H54 (cell line): Measurements from ENCODE around the gene CUX1.
"Not testable (repeated sequence)": the region's sequence is repeated elsewhere in the genome, so short reads cannot be mapped to it uniquely, and the experiment has no call there.

ENCODE experiments used
- DNase-seq: peaks from one replicate; pipeline ENCODE4 v3.0.0; 2011; ENCODE audit warnings: low spot score, mixed read lengths; ENCODE audit not compliant: insufficient read length
- FAIRE-seq: peaks from 3 replicates; lab custom pipeline; 2011; peaks lifted over from hg19 to GRCh38; lab: Jason Lieb, UNC
- POLR2A ChIP-seq: IDR thresholded peaks from 2 replicates; pipeline ENCODE4 v1.6.1; 2011; ENCODE audit warnings: low read depth, mild to moderate bottlenecking, low read length

The CUX1 gene

DNA sequence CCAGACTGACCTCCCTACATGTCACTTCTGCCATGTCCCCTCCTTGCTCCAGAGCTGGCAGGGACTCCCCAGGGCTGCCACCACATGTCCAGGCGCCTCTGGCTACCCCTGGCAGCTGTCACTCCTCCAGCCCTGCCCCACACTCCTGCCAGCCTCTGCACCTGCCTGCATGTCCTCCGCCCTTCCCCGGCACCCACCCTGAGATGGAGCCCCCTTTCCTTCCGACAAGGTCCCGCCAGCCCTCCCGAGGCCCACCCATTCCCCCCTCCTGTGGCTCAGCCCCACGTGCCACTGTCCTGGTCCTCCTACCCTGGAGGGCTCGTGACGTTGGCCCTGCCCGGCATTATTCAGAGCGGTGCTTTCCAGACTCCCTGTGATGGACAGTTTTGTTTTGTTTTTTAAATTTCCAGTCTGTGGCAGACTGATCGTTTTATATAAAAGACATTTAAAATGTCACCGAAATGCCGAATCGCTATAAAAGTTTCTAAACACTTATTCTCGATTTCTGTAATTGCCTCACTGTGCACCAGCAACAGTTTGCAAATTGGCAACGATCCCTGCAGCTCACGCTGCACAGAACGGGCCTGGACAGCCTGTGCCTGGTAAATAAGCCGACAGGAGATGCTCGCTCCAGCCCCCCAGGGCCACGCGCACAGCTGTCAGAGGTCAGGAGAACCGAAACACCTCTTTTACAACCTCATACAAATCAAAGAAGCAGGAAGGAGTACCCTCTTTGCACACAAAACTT lies 358.2 kb downstream of the CUX1 start:
- no peak for TF ChIP-seq POLR2A
- DNase-seq (no peak), FAIRE-seq (no peak)

DNA sequence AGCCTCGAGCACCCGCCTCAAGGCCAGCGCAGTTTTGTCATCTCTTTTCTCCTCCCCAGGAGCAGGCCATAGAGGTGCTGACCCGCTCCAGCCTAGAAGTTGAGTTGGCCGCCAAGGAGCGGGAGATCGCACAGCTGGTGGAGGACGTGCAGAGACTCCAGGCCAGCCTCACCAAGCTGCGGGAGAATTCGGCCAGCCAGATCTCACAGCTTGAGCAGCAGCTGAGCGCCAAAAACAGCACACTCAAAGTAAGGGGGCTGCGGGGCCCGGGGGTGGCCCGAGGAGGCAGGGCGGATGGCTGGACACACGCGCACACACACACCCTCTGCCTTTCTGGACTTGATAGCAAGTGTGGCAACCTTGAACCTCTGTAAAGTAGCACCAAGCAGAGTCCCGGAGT lies 361.0 kb downstream of the CUX1 start:
- TF ChIP-seq POLR2A: no peak
- DNase-seq: no peak
- FAIRE-seq: no peak

DNA sequence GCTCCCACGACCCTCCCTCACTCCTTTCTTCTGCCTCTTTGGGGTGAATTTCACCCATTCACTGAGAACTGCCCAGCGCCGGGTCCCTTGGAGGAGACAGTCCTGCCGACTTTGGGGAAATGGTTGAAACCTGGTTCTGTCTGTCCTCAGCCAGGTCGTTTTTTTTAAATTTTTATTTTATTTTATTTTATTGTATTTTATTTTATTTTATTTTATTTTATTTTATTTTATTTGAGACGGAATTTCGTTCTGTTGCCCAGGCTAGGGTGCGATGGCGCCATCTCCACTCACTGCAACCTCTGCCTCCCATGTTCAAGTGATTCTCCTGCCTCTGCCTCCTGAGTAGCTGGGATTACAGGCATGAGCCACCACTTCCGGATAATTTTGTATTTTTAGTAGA lies 363.3 kb downstream of the CUX1 start:
- TF ChIP-seq POLR2A: no peak
- DNase-seq: no peak
- no peak for FAIRE-seq

DNA sequence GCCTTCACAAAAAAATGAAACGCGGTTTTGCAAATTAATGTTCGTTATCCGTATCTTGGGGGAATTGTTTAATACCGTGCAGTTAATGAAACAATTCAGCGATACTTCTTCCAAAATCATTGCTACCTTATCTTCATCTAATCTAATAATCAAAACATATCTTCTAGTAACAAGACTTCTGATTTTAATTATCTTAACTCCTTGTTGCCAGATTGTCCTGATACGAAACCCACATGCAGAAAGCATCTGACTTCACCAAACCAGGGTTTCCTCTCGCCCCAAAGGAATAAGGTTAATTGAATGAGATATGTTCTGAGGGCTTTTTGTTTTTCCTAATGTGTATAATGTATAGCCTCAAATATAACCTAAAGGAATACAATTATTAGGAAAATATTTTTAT lies 364.1 kb downstream of the CUX1 start:
- DNase-seq: no peak
- TF ChIP-seq POLR2A: no peak
- FAIRE-seq: no peak

DNA sequence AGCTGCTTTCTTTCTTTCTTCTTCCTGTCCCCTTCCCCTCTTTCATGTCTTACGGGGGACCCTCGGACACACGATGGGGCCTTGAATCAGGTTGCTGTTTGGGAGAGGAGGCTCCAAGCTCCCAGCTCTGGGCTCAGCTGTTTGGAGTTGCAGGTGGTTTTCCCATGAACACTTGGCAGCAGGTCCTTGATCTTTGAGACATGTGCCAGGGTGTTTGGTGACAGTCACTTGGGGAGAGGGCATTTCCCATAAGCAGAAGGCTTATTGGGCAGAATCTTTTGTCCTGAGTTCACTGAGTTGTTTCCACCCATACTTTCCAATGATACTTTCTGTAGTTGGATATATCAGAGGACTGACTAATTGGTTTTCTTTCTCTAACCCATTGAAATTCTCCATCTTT lies 364.6 kb downstream of the CUX1 start:
- no peak for DNase-seq
- TF ChIP-seq POLR2A: no peak
- FAIRE-seq: no peak

DNA sequence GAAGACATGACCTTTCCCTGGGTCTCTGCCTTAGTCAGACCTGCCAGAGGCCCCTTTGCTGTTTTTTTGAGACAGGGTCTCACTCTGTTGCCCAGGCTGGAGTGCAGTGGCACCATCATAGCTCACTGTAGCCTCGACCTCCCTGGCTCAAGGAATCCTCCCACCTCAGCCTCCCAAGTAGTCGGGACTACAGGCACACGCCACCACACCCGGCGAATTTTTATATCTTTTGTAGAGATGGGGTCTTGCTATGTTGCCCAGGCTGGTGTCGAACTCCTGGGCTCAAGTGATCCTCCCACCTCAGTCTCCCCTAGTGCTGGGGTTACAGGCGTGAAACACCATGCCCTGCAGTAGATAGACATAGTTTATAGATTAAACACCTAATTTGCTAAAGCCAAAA lies 366.4 kb downstream of the CUX1 start:
- not testable (repeated sequence) for DNase-seq, FAIRE-seq

DNA sequence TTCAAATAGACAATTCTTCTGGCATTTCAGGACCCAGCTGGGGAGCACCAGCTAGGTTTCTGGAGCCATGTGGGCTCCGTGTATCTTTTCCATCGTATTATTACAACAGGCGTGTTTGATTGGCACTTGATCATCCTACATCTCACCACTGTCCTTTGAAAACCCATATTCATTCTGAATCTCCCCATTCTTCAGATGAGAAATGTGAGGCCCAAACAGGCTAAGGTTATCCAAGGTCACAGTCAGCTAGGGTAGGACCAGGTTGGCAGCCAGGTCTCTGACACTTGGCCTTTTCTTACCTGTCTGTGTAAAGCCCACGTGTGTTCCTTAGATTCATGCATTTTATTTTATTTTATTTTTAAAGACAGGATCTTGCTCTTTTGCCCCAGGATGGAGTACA lies 366.9 kb downstream of the CUX1 start:
- no peak for TF ChIP-seq POLR2A
- DNase-seq (no peak), FAIRE-seq (no peak)

DNA sequence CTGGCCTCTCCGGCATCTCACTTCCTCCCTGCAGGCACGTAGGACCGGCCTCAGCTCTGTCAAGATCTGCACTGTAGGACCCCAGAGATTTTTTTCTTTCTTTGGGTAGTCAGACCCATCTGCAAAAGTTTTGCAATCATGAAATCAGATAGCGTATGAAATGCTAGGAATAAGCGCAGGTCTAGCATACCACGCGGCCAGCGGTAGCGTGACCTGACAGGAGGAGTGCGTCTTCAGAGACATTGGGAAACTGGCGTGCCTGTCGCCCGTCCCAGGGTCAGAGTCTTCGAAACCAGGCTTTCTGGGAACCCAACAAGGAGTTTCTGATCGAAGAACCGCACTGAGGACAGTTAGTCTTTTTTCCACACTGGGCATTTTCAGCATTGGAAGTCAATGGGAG lies 368.4 kb downstream of the CUX1 start:
- FAIRE-seq (no peak), DNase-seq (no peak)
- TF ChIP-seq POLR2A: no peak

DNA sequence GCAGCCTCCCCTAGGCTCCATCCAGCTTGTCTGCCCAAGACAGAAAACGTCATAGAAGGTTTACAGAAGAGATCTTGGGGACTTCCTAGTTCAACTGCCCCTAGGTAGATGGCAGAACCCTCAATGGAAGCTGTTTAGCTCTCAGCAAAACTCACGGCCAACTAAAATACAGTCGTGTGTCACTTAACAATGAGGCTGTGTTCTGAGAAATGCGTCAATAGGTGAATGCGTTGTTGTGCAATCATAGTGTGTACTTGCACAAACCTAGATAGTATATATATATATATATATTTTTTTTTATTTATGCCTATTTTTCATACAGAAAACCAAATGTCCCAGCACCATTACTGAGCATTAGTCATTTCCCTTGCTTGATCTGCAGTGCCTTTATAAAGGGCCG lies 368.9 kb downstream of the CUX1 start:
- FAIRE-seq (no peak), DNase-seq (no peak)
- TF ChIP-seq POLR2A: no peak

DNA sequence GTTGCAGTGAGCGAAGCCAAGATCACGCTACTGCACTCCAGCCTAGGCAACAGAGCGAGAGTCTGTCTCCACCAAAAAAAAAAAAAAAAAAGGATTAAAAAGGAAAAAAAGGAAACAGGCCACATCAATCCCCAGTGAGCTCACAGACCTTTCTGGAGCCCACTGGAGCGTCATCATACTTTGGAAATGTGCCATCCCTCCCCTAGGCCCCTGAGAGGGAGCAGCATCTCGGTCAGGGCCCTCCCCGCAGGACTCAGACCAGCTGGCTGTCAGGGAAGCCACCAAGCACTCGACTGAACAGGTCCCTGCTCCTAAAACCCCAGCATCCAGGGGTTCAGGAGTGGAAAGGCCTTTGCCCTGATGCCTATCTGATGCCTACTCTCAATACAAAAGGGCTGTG lies 371.3 kb downstream of the CUX1 start:
- TF ChIP-seq POLR2A: no peak
- DNase-seq (no peak), FAIRE-seq (no peak)

DNA sequence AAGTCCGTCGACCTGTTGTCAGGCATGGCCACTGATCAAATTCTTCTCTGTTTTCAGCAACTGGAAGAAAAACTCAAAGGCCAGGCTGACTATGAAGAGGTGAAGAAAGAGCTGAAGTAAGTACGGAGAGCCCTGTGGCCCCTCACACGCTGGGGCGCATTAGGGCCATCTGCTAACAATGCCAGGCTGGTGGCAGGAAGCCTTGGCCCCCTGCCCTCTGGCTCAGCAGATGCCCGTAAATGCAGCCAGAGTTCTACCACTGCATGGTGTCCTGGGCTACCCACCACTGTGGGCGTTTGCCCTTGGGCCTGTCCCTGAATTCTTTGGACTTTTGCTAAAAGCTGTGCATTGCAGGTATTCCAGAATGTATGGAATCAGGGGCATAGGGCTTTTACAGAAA lies 372.3 kb downstream of the CUX1 start:
- no peak for FAIRE-seq
- no peak for TF ChIP-seq POLR2A
- no peak for DNase-seq

DNA sequence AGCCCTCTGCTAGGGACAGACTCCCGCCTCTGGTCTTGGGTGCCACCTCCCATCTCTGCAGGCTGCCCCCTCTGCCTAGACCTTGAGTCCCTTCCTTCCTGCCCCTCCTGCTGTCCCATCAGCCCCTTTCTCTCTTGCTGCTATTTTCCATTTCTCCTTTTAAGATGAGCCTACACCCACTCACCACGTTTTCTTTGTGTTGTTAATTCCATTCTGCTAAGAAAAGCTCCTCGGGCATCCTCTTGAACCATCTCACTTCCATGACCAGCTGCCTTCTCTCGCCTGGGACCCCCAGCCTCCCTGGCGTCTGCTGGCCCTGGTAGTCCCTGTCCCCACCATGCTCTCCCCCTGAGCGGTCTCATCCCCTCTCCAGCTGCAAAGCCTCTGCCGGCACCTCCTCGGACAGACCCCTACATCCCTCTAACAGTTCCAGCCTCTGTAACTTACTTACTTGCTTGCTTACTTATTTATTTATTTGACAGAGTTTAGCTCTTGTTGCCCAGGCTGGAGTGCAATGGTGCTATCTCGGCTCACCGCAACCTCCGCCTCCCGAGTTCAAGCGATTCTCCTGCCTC lies 373.4 kb downstream of the CUX1 start:
- DNase-seq (no peak), FAIRE-seq (no peak)
- TF ChIP-seq POLR2A: no peak

DNA sequence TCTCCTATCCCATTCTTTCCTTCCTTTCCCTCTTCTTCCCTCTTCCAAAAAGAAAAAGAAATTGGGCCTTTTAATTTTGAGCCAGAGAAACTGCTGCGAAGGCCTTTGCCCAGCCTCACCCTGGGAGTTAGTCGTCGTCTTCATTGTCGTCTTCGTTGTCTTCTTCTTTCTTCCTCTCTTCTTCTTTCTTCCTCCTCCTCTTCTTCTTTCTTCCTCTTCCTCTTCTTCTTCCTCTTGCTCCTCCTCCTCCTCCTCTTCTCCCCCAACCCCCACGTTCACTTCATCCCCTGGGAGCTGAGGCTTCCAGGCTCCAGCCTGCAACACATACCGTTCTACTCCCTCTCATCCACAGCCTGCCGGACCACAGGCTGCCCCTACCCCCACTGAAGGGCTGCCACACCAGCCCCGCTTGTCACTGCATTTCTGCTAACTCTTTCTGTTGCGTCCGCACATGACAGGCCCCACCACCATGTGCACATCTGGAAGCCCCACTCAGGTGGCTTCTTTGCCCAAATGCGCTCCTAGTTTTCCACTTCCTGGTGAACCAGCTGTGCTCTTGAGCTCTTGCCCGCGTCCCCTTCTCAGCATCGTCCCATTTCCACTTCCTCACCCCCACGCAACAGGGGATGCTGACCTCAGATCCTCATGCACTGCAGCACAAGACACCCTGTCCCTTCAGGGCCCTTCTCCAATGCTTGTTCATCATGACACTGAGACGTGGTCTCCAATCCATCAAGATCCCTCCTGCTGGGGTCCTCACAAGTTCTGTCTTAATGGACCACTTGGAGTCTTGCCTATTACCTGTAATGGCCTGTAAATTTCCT lies 374.3 kb downstream of the CUX1 start:
- DNase-seq (no peak), FAIRE-seq (no peak)
- TF ChIP-seq POLR2A: no peak

DNA sequence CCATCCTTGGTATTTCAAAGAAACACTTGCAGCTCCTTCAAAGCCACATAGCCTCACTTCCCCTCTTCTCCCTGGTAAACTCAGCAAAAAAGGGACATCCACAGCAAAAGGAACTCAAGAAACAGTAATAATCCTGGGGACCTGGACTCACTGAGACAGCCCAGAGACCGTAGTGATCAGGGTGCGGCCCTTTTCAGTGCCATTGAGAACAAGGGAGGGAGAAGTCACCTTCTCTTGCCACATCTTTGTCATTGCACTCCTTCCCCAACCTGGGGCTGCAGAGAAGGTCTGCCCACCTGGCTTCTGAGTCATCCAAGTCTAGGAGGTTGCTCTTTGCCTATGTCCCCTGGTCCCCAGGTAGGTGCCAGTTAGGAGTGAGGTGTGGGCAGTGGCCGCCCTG lies 375.4 kb downstream of the CUX1 start:
- TF ChIP-seq POLR2A: no peak
- FAIRE-seq (no peak), DNase-seq (no peak)
